GM21447 (cell line): ENCODE measurements around the gene MYL4.
"Not testable (repeated sequence)": the region's sequence is repeated elsewhere in the genome, so short reads cannot be mapped to it uniquely, and the experiment has no call there.

ENCODE experiments used
- ATAC-seq: cut with Tn5 transposase; IDR thresholded peaks from one replicate; pipeline ENCODE4 v1.9.1; 2021; ENCODE audit not compliant: unreplicated experiment

The MYL4 gene

DNA sequence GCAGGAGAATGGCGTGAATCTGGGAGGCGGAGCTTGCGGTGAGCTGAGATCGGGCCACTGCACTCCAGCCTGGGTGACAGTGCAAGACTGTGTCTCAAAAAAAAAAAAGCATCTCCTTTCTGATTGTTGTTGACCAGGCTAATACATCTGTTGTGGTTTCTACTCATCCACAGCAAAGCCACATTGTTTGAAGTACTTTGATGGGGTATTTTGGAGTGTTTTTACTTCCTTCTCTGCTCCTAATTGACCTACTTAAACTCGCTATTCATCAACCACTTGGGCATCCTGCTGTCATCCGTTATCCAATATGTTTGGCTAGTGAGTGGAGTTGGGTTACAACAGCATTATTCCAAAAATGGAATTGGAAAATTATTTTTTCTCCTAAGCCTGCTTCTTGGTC lies 16.6 kb upstream of the MYL4 start:
- ATAC-seq: no peak

- no peak for ATAC-seq
Observed at GRCh38 chr17:47193931-47194511, 15.1 kb upstream of the MYL4 start.

GRCh38 chr17:47197821-47198220 lies 11.3 kb upstream of the MYL4 start:
- no peak for ATAC-seq

DNA sequence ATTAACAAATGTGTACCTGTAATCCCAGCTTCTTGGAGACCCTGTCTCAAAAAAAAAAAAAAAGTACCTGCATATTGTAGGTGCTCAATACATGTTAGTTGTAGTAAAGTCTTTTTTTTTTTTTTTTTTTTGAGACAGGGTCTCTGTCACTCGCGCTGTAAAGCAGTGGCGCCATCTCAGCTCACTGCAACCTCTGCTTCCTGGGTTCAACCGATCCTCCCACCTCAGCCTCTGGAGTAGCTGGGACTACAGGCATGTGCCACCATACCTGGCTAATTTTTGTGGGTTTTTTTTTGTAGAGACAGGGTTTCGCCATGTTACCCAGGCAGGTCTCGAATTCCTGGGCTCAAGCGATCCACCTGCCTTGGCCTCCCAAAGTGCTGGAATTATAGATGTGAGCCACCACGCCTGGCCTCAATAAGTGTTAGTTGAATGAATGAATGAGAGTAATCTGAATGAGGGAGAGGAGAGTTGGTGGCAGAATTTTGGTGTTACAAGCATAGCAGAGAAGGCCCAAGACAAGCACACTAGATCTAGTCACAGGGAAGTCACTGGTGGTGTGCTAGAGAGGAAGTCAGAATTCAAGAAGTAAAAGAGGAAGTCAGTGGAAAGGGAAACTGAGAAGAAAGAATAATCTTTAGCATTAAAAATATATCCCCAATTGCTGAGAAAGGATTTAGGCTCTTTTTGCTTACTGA lies 9.4 kb upstream of the MYL4 start:
- no peak for ATAC-seq

DNA sequence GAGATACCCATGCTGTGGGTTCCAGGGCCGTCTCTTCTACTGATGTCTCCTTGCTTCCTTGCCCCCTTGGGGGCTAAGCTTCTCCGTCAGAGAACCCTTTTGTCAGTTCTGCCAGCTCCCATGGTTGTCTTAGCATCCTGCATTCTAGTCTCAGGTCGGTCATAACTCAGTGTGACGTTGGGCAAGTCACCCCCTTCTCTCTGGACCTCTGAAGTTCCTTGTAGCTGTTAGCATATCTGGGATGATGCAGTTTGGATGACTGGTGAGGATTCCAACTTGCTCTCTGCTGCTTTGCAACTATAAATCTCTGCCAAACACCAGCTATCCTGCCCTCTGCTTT lies 8.9 kb upstream of the MYL4 start:
- ATAC-seq: no peak

DNA sequence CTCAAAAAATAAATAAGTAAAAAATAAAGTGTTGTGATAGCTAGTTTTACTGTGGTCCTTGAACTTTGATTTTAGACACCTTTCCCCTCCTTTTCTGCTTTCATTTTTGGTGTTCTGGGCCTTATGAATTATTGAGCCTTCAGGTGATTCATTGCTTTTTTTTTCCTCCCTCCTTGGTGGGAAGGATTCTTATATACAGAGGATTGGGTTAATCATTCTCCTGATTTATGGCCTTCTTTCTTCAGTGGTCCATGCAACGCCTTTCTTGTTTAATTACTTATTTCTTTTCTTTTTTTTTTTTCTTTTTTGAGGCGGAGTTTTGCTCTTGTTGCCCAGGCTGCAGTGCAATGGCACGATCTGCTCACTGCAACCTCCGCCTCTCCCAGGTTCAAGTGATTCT lies 8.0 kb upstream of the MYL4 start:
- no peak for ATAC-seq

GRCh38 chr17:47203984-47204721 lies 5.0 kb upstream of the MYL4 start:
- no peak for ATAC-seq

DNA sequence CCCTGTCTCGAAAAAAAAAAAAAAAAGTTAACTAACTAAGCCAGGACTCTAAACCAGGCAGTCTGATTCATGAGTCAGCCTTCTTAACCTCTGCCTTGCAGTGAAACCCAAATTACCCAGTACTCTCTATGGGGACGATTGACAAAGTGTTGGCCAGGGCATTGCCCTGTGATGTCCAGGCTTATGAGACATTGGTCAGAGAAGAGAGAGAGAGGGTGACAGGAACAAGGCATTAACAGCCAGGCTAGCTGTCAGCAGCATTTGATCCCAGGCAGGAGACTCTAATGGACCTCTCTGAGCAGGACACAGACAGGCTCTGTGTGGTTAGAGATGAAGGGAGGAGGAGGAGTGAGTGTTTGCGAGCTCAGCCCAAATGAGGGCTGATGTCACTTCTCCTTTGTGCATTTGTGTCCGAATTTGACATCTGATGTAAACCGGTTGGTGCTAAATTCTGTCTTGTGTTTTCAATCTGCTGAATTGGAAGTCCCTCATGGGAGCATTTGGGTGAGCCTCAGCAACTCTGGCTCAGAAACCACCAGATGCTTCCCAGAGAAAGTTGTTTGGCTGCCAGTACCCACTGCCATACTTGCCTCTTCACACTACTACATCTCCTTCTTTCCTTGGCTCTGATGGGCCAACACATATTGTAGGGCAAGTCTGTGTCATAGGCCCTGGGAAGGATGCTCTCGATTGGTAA lies 4.3 kb upstream of the MYL4 start:
- ATAC-seq: peak; percentile 48

GRCh38 chr17:47205419-47205963 lies 3.7 kb upstream of the MYL4 start:
- peak; percentile 60 for ATAC-seq

DNA sequence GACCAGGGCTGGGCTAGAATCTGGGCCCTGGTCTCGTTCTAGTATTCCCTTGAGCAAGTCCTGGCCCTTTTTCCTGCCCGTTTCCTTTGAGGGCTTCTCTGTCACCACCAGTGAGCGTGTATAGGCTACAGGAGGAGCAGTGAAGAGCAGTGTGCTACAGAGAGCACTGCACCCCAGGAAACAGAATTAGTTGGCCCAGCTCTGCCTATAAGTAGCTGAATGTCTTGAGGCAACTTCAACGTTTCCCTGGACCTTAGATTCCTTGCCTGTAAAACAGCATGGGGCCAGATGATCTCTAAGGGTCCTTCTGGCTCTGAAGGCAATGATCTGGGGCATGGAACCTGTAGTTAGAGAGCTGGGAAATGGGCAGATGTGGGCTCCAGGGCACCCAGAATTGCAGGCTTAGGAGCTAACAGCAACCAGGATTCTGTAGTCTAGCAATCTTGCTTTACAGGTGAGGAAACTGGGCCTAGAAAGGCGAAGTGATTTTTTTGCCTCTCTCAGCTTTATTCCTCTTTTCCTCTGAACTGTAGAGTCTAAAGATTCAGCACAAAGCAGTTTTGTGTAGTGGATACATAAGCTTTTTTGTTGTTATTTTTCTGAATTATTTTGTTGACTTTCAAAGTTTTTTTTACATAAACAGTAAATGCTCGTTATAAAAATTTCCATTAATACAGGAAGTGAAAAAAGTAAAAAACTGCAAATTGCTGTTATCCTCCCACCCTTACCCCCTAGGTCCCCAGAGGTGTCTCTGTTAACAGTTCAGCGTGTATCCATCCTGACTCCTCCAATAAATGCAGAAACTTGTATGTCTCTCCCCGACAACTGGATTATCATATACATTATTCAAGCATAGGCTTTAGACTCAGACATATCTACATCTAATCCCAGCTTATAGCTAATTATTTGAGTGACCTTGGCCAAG lies 1.7 kb upstream of the MYL4 start:
- ATAC-seq: no peak

GRCh38 chr17:47209499-47209898 lies 351 bp downstream of the MYL4 start:
- ATAC-seq: no peak

DNA sequence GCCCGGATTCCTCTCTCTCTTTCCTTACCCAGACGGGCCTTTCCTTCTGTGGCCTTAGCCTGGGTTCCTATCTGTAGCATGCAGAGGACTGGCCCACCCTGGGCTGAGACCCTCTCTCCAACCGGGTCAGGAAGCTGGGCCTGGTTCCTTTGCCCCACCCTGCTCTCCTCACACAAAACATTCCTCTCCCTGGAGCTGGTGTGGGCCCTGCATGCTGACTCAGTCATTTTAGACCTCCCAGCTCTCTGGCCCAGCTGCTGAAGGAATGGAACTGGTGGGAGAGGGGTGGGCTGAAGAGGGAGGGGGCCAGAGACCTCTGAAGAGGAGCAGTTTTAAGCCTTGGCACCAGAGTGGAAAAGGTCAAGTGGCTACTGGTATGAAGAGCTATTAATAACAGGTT lies 957 bp downstream of the MYL4 start:
- ATAC-seq: no peak

DNA sequence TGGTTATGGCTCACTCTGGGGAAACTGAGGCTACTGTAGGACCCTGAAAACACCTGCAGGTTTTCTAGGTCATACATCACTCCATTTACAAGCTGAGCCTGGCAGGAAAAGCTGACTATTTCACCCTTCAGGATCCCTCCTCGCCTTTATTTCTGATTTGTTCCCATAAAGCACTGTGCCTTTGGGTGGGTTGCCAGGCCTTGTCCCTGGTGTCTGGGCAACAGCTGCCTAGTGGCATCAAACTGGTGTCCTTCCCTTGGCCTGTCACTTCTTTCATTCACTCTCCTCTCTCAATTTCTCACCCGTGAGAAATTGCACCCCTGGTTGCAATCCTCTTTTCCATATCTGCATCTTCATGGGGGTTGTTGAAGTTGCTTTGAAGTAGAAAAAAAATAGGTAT lies 1.6 kb downstream of the MYL4 start:
- ATAC-seq: no peak

DNA sequence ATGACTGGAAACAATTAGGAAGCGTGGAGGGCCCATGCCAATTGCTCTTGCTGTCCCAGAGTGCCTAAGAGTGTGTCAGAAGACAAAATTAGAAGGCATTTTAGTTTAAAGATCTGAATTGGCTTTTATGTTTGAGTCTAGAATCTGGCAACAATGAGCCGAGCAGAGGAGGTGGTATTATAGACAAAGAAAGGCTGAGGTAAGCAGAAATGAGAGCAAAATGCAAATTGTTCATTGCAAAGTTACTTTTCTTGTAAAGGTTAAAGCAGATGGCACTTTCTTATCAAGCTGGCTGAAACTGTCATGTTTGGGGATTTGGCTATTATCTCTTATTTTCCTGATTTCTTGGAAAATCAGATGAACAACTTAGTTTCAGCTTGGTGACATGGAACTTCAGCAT lies 3.3 kb downstream of the MYL4 start:
- no peak for ATAC-seq

- ATAC-seq: no peak
Observed at GRCh38 chr17:47213540-47213939, 4.4 kb downstream of the MYL4 start.

DNA sequence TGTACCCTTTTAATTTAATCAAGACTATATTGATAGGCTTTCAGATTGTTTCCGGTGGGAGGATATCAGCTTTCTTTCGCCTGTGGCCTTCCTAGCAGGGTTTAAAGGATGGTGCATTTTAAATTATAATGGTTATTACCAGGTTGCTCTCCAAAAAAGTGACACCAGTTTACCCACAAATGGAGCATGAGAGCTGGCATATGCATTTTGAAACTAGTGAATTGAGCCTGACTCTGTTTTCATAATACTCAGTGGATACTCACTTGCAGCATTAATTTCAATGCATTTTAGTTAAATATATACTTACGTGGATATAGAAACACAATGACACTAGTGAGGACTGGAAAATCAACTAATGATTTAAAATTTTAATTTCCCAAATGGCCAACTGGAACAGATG lies 5.8 kb downstream of the MYL4 start:
- no peak for ATAC-seq

DNA sequence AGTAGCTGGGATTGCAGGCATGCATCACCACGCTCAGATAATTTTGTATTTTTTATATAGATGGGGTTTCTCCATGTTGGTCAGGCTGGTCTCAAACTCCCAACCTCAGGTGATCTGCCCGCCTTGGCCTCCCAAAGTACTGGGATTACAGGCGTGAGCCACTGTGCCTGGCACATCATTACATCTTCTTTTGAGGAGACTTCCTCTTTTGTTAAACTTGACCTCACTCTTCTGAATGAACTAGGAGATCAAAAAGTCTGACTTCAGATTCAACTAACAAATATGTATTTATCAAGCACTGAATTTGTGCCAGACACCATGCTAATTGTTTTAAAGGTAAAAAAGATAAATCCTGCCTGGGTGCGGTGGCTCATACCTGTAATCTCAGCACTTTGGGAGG lies 7.7 kb downstream of the MYL4 start:
- ATAC-seq: not testable (repeated sequence)

DNA sequence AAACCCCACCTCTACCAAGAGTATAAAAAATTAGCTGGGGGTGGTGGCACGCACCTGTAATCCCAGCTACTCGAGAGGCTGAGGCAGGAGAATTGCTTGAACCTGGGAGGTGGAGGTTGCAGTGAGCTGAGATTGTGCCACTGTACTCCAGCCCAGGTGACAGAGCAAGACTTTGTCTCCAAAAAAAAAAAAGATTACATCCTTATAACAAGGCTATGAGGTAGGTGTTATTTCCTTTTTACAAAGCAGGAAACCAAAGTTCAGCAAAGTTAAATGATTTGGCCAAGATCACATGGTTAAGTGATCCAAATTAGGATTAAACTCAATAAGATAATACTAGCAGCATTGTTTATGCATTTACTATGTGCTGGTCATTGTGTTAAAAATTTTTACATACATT lies 8.1 kb downstream of the MYL4 start:
- not testable (repeated sequence) for ATAC-seq

DNA sequence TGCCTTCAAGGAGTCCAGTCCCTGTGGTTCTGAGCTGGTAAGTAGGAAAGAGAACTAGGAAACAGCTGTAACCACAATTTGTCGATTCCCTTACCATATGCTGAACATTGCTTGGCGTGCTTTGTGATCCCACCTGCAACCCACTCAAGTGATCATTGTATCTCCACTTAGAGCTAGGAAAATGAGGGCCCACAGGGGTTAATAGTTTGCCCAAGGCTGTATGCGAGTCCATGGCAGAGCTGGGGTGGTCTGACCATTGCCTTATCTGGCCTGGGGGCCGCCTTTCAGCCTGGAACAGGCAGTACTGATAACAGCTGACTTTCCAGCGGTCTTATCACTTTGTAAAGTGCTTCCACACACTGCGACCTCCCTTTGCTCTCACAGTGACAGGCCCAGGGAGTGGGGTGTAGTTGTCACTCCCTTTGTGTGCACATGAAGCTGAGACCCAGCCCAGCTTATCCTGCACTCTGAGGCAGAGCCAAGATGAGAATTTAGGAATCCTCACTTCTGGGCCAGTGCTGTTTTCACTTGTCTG lies 9.8 kb downstream of the MYL4 start:
- no peak for ATAC-seq
